MCF 10A (cell line): Measurements from ENCODE around the gene MACF1. TPM values are rescaled to one million over a fixed set of nuclear protein-coding genes. Genes with fewer than 3 reads are reported as not detected.
"Not testable (repeated sequence)": the region's sequence is repeated elsewhere in the genome, so short reads cannot be mapped to it uniquely, and the experiment has no call there.

Experiments
- BruUV-seq: library from RNA; stranded (reverse); fragments of 400-500 nt; replicated peaks from 2 replicates; lab custom pipeline; 2021; lab: Mats Ljungman, UMichigan
- CTCF ChIA-PET: fragments of 300-600 bp; sonication (Branson Sonifier 250); formaldehyde crosslinking; extraction: SDS; loops from one replicate; lab custom pipeline; 2021; ENCODE audit warnings: antibody characterized with exemption, inconsistent platforms; lab: Yijun Ruan, JAX
- POLR2A ChIA-PET: fragments of 300-600, 350-650 bp; sonication (Branson Sonifier 250); formaldehyde crosslinking; extraction: SDS; loops from one replicate; lab custom pipeline; 2020; ENCODE audit warnings: antibody characterized with exemption, inconsistent platforms; lab: Yijun Ruan, JAX
- DNase-seq: peaks from one replicate; pipeline ENCODE4 v3.0.0-alpha.2; 2018; ENCODE audit not compliant: unreplicated experiment
- H3K27ac Mint-ChIP-seq: one replicate; pipeline ENCODE4 v1.8.0; 2022; ENCODE audit warnings: mild to moderate bottlenecking, low read depth, mixed read lengths; ENCODE audit not compliant: unreplicated experiment
- H3K27me3 Mint-ChIP-seq: one replicate; pipeline ENCODE4 v1.8.0; 2022; ENCODE audit warnings: mixed read lengths; ENCODE audit not compliant: insufficient read depth, unreplicated experiment
- H3K36me3 Mint-ChIP-seq: one replicate; pipeline ENCODE4 v1.8.0; 2022; ENCODE audit warnings: mild to moderate bottlenecking, moderate library complexity, mixed read lengths; ENCODE audit not compliant: insufficient read depth, unreplicated experiment
- H3K4me1 Mint-ChIP-seq: one replicate; pipeline ENCODE4 v1.8.0; 2022; ENCODE audit warnings: mixed read lengths; ENCODE audit not compliant: insufficient read depth, unreplicated experiment
- H3K4me3 Mint-ChIP-seq: one replicate; pipeline ENCODE4 v1.8.0; 2022; ENCODE audit warnings: mild to moderate bottlenecking, moderate library complexity, mixed read lengths; ENCODE audit not compliant: unreplicated experiment
- H3K9me3 Mint-ChIP-seq: one replicate; pipeline ENCODE4 v1.8.0; 2022; ENCODE audit warnings: mixed read lengths; ENCODE audit not compliant: unreplicated experiment
- intact Hi-C: fragments of 100-400 bp; cut with micrococcal nuclease; formaldehyde crosslinking; loops from 2 replicates; pipeline ENCODE4 v1.14.1; 2022
- total RNA-seq: library from RNA; stranded (reverse); gene quantifications from 2 replicates; pipeline ENCODE4 v1.2.3, GENCODE V29; 2022
- TF ChIP-seq, protein P1 (sequence below): fragments of 200-600 bp; IDR thresholded peaks from one replicate; pipeline ENCODE4 v1.8.0; 2022; ENCODE audit warnings: antibody characterized with exemption, mild to moderate bottlenecking; ENCODE audit not compliant: unreplicated experiment

MACF1 gene
- total RNA-seq, 1 experiment from 2014 or later, result 188 TPM

DNA sequence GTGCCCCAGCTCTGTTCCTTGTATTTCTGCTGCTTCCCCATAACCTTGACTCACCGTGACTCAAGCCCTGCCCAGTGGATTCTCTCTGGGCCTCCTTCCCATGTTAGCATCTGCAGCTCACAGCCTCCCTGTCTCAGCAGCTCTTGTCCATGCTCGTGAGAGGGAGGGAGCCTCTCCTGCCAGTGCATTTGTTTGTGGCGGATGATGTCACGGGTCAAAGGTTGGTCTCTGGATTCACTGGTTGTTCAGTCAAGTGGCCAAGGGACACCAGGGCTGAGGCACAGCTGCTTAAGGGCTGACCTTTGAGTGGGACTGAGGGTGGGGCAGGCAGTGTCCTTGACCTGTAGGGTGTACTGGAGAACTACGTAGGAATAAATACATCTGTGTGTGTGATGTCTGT is 314.9 kb downstream of the MACF1 start:
- H3K36me3 Mint-ChIP-seq, DNase-seq, H3K9me3 Mint-ChIP-seq, H3K4me1 Mint-ChIP-seq, POLR2A ChIA-PET, H3K27ac Mint-ChIP-seq, H3K27me3 Mint-ChIP-seq, BruUV-seq, H3K4me3 Mint-ChIP-seq, intact Hi-C loops, CTCF ChIA-PET: not testable (repeated sequence)

DNA sequence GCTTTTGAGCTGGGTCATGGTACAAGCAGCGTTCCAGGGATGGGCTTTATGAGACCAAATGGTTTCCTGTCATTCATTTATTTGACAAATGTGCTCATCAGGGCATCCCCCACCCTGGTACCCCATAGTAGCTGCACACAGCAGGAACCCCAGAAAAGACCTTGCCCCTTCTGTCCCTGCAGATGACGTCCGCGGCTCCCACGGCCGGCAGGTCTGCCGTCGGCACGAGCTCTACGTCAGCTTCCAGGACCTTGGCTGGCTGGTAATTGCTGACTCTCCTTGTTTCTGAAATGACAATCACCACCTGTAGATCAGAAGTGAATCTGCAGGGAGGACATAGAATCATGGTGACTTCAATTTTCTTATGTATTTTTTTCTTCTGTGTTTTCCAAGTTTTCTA is 317.7 kb downstream of the MACF1 start:
- intact Hi-C loops, result loop anchor here (5.0 kb wide), 1 partner anchor 240 kb away; no protein-coding TSS in a partner anchor
- BruUV-seq, result not testable (repeated sequence)

DNA sequence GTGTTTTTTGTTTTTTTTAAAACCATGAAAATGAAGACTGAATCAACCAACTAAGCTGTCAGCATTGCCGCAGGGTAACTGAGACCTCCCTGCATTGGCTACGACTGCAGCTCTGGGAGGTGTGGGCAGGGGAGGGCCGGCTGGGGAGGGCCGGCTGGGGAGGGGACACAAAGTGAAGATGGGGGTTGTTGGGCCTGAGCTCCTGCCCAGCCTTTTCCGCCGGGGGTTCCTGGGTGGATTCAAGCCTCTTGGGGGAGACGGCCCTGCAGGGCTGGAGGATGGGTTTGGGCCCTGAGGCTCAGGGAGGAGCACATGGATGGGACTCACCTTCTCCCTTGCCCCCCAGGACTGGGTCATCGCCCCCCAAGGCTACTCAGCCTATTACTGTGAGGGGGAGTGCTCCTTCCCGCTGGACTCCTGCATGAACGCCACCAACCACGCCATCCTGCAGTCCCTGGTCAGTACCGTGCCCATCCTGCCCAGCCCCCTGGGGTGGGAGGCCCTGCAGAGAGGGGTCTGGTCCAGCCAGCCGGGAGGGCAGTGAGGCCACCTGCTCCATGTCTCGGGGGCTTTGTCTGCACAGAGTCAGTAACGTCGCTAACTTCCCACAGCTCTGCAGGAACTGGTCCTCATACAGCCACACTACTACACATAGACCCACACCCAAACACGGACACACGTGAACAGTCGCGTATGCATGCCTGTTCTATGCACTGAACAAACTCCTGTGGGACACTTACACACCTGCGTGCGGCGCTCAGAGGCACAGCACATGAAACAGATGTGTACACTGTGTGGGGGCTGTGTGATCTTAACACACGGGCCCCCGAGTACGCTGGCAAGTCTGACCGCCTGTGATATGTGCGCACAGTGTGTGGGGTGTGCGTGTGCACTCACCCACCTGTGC is 318.4 kb downstream of the MACF1 start:
- H3K9me3 Mint-ChIP-seq, result no peaks in the 10 kb centered on the region
- H3K27me3 Mint-ChIP-seq, result no peaks in the 10 kb centered on the region
- no peak for DNase-seq
- ChIA-PET POLR2A (no interaction called here), CTCF (no interaction called here)
- no peak overlapping the region for H3K27ac Mint-ChIP-seq
- TF ChIP-seq, protein P1, sequence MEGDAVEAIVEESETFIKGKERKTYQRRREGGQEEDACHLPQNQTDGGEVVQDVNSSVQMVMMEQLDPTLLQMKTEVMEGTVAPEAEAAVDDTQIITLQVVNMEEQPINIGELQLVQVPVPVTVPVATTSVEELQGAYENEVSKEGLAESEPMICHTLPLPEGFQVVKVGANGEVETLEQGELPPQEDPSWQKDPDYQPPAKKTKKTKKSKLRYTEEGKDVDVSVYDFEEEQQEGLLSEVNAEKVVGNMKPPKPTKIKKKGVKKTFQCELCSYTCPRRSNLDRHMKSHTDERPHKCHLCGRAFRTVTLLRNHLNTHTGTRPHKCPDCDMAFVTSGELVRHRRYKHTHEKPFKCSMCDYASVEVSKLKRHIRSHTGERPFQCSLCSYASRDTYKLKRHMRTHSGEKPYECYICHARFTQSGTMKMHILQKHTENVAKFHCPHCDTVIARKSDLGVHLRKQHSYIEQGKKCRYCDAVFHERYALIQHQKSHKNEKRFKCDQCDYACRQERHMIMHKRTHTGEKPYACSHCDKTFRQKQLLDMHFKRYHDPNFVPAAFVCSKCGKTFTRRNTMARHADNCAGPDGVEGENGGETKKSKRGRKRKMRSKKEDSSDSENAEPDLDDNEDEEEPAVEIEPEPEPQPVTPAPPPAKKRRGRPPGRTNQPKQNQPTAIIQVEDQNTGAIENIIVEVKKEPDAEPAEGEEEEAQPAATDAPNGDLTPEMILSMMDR, result no peak
- H3K4me3 Mint-ChIP-seq, result no peak overlapping the region
- peaks cover 11% of the 10 kb centered on the region for H3K36me3 Mint-ChIP-seq
- peaks cover 5% of the 10 kb centered on the region for H3K4me1 Mint-ChIP-seq
- intact Hi-C loops, result loop anchor here (5.0 kb wide), 1 partner anchor 239 kb away; no protein-coding TSS in a partner anchor
- BruUV-seq, result no TSS peak

More for the DNA sequence above, 317.7 kb downstream of the MACF1 start:
- CTCF ChIA-PET, H3K4me1 Mint-ChIP-seq, H3K9me3 Mint-ChIP-seq, DNase-seq, H3K36me3 Mint-ChIP-seq, H3K4me3 Mint-ChIP-seq, H3K27ac Mint-ChIP-seq, H3K27me3 Mint-ChIP-seq: not testable (repeated sequence)
- POLR2A ChIA-PET, result interaction anchor here (0.6 kb wide), 1 partner anchor 462 kb away, joined by 3 read pairs; no protein-coding TSS in a partner anchor

DNA sequence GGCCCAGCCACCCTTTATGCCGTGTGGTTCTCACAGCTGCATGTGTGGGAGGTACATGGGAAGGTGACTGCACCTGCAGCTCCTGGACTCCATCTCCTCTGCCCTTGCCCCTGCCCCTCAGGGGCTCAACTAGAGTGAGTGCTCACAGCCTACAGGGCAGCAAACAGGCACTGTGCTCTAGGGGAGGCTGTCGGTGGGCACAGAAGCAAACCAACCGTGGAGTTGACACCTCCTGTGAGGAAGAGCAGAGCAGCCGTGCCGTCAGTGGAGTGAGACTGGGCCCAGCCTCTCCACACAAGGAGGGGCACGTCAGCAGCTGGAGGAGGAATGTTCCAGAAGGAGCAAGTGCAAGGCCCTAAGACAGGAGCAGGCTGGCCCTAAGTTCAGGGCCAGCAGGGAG is 319.7 kb downstream of the MACF1 start:
- intact Hi-C loops, result loop anchor here (5.0 kb wide), 1 partner anchor 238 kb away; no protein-coding TSS in a partner anchor
- Mint-ChIP-seq H3K27ac (no peak overlapping the region), H3K9me3 (no peaks in the 10 kb centered on the region), H3K27me3 (no peaks in the 10 kb centered on the region), H3K4me3 (no peak overlapping the region), H3K4me1 (peaks cover 3% of the 10 kb centered on the region), H3K36me3 (peaks cover 23% of the 10 kb centered on the region)
- DNase-seq, result no peak
- no TSS peak for BruUV-seq
- POLR2A ChIA-PET, result no interaction called here
- CTCF ChIA-PET, result no interaction called here
- TF ChIP-seq, protein P1, result no peak
